ENCODE data around the gene STXBP5.
A peak's percentile ranks its signal among the peaks of the same experiment; 100 is the strongest.

The STXBP5 gene

DNA sequence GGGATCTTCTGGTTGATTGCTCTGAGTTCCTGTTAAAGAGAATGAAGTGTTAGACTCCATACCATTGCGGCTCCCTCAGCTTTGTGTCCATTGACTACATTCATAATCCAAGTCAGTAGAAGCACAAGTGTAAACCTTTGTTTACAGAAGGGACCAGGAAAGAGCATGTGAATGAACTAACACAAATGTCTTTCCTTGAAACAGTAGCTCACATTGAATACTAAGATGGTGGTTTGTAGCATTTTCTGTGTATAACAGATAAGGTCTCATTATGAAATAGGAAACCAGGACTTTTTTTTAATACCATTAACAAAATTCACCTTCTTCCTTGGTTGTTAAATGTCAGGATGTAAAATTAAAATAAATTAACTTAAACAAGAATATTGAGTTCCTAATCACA lies 8.4 kb downstream of the STXBP5 start:
- no peak for DNase-seq

DNA sequence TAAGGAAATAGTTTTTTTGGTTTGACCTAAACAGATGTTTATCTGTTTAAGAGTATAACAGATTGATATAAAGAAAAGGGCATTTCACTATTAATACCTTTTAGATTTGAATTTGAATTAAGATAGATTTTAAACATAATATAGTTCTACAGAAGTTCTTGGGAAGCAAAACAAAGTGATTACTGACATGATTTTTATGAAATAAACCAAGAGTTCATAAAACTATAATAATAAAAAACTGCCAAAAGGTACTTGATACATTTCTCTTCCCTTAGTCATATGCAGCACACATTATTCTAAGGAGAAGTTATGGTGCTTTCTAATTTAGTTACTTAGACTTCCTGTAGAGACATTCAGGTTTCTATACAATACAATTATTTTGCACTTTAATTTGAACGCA lies 9.6 kb downstream of the STXBP5 start:
- DNase-seq, result no peak

DNA sequence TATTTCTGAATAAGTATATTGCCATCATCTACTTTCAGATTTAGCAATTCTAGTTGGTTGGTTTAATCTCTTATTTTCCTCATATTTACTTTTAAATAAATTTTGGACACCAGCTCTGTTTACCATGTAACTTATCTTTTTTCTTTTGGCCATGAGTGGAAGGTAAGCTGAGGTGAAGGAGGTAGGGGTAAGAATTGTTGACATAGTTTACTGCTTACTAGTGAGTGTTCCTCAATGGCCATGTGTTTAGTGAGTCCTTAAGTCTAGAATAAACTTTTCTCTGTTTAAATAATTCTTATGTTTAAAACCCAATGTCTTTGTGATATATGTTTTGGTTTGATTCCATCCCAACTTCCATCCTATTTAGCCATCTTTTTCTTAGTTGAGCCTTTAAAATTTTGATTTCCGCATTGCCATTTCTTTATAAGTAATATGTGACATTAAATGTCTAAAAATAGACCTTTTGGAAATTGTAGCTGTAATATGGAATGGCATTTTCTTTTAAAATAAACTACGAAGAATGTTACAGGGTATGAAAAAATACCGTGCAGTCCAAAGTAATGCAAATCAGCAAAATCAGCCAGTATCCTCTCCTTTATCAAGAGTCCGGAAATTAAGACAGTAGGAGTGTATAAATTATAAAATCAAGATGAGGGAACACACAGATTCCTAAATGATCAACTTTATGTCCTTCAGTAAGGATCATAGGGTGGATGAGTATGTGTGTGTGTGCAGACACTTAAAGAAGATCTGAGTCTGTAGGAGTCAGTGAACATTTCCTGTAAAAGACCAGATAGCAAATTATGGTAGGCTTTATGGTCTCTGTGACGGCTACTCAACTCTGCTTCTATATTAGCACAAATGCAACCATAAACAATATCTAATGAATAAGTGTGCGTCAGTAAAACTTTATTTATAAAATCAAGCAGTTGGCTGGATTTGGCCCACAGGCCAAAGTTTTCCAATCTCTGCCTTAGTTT lies 10.3 kb downstream of the STXBP5 start:
- DNase-seq, result no peak

DNA sequence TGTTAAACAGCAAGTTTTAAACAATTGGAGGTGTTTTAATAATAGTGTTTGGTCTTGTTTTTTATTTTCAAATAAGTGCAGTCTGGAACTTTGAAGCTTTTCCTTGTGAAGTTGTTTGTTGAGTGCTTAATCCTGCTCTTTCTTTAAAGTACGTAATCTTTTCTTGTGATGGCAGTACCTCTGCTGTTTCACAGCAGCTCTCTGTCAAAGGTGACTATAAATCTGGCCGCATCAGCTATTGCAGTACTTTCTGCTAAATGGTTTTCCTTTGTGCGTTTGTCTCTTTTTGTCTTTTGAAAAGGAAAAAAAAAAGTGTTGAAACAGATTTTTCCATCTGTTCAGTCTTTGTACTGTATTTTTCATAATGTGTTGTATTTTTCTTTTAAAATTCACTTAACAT lies 12.7 kb downstream of the STXBP5 start:
- no peak for DNase-seq

DNA sequence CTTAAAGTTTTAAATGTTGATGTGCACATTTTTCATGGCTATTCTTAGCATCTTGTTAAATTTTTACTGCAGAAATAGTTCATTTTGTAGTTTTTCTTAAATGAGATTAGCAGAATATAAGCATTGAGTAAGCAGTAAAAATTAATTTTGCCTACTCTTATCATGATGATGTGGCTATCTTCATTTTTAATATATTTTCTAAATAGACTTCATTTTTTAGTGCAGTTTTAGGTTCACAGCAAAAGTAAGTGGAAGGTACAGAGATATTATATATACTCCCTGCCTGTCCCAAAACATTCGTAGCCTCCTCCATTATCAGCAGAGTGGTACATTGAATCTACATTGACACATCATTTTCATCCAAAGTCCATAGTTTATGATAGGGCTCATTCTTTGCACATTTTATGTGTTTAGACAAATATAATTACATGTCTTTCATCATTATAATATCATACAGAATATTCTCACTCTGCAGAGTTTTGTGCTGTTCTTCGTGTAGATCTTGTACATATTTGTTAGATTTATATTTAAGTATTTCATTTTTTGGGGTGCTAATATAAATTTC lies 13.7 kb downstream of the STXBP5 start:
- no peak for DNase-seq

DNA sequence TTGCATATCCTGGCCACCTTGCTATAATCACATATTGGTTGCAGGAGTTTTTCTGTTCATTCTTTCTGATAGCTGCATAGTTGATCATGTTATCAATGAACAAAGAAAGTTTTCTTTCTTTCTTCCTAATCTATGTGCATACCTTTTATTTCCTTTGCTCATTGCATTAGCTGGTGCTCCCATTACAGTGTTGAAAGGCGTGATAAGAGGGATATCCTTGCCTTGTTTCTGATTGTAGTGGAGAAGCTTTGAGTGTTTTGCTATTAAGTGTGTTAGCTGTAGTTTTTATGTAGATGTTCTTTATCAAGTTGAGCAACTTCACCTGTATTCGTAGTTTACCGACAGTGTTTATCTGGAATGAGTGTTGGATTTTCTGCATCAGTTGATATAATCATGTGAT lies 14.6 kb downstream of the STXBP5 start:
- DNase-seq, result no peak

DNA sequence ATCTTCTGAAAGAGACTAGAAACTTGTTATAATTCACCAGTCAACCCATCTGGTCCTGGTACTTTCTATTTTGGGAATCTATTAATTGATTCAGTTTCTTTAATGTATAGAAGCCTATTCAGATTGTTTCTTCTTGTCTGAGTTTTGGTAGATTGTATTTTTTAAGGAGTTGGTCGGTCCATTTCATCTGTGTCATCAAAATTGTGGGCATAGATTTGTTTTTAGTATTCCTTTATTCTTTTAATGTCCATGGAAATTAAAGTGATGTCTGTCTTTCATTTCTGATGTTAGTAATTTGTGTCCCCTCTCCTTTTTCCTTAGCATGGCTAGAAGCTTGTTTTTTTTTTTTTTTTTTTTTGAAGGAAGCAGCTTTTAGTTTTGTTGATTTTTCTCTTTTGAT lies 15.2 kb downstream of the STXBP5 start:
- DNase-seq, result no peak

DNA sequence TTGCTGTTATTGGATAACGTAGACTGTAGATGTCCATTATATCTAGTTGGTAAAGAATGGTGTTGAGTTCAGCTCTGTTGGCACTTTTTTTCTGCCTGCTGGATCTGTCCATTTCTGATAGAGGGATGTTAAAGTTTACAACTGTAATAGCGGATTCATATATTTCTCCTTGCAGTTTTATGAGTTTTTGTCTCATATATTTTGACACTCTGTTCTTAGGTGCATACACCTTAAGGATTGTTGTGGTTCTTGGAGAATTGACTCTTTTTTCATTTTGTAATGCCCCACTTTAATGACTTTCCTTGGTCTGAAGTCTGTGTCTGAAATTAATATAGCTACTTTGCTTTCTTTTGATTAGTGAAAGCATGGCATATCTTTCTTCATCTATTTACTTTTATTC lies 16.1 kb downstream of the STXBP5 start:
- DNase-seq, result no peak

DNA sequence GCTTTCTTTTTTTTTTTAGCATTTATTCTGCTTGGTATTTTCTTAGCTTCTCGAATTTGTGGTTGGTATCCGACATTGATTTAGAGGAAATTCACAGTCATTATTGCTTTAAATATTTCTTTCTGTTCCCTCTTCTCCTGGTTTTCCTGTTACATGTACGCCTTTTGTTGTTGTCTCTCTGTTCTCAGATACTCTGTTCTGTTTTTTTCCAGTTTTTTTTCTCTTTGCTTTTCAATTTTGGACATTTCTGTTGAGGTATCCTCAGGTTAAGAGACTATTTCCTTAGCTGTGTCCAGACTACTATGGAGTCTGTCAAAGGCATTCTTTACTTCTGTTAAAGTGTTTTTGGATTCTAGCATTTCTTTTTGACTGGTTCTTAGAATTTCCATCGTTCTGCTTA lies 17.5 kb downstream of the STXBP5 start:
- DNase-seq, result no peak

DNA sequence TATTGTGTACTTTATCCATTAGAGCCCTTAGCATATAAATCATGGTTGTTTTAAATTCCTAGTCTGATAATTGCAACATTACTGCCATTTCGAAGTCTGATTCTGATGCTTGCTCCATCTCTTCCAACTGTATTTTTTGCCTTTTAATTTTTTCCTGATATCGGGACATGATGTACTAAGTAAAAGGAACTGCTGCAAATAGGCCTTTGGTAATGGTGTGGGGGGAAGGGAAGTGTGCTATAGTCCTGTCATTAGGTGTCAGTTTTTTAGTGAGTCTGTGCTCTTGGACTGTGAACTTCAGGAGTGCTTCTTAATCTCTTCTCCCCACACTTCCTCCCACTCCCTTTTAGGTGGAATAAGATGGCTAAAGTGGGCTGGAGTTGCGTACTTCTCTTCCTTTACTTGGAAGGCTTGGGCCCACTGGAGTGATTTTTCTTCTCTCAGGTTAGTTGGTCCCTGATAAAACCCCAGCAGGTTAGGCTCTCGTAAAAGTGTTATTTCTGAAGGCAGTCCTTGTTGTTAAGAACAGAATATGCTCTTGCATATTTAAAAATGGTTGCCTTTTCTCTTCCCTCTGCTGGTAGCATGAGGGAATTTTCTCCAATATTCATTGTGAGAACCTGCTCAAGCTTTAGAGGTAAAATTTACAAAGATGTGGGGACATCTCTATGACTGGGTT lies 18.1 kb downstream of the STXBP5 start:
- DNase-seq, result no peak

DNA sequence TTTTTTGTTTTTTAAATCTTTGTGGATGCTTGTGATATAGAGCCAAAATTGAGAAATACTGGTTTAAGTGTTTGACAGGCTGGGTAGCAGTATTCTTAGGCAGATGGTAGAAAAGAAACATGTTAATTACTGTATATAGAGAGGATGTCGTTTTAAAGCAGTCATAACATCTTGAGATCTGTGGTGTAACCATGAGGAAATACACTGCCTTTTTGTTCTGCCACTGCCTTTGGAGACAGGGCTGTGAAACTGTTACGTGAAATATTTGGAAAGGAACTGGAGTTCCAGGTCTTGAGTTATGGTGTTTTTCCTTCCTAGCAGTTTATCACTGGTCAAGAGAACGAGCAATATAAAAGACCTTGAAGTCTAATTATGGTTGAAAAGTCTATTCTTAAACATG lies 19.5 kb downstream of the STXBP5 start:
- DNase-seq, result no peak

DNA sequence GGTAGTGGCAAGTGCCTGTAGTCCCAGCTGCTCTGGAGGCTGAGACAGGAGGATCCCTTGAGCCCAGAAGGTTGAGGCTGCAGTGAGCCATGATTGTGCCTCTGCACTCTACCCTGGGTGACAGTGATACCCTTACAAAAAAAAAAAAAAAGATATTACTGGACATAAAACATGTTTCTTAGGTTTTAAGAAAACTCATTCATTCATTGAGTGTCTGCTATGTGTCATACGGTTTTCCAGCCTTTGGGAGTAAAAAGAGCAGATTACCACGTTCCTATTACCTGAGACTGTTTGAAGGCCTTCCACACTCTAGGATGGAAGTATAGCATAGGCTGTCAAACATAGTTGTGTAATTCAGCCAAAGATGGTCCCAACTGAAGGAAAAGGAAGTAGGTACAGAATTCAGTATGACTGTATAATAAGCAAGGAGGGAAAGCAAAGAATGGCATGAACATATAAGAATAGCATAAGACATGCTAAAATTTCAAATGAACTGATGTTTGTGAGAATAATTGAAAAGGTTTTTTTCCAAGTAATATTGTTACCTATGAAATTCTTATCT lies 22.0 kb downstream of the STXBP5 start:
- DNase-seq, result no peak

DNA sequence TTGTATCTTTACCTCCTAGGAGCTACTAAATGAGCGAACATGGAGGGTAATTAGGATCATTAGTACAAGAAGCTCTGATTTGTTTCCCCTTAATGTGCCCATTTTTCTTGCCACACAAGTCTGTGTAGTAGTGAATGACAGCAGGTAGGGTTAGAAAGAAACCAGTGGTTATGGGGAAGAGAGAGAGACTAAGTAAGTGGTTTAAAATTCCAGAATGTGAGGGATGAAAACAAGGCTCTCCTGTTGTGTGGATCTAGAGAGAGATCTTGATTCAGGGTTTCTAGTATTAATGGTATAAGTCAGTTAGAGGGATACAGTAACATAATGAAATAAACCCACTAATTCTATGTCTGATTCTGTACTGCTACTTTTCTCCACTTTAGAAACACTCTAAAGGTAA lies 22.7 kb downstream of the STXBP5 start:
- no peak for DNase-seq

DNA sequence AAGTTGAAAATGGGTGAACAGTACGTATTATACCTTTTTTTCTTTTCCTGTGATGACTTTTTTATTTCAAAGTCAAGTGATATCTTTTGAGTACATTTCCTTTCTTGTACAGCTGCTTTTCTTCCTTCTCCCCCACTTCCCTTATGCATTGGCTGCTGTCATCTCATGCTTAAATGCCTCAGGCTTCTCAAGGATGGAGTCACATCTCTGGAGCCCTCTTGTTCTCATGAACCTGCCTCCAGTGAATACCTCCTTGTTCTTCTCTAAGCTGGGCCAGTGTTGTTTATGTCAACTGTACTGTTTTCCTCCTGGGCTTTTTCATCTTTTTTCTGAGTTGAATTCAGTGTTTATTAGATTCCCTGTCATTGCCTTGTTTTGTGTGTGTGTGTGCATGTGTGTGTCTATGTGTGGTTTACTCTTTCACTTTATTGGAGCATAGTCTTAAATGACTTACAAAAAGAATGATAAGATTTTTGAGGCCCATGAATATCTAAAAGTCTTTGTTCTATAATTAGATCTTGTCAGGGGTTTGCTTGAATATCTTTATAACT lies 23.6 kb downstream of the STXBP5 start:
- DNase-seq, result no peak

DNA sequence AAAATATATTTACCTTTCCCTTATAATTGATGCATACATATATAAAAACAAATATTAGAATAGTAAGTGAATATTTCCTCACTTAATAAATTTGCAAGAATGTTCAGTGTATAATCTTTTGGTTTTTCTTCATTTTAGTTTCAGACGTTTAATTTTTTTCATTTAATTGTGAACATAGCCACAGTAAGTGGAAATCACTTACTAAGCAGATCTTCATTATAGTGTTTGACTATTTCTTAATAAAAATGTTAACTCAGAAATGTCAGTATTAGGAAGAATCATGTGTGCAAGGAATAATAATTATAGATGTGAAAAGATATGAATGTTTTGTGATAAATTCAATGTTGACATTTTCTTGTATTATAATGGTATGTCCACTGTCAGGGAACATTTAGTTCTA lies 27.4 kb downstream of the STXBP5 start:
- no peak for DNase-seq

DNA sequence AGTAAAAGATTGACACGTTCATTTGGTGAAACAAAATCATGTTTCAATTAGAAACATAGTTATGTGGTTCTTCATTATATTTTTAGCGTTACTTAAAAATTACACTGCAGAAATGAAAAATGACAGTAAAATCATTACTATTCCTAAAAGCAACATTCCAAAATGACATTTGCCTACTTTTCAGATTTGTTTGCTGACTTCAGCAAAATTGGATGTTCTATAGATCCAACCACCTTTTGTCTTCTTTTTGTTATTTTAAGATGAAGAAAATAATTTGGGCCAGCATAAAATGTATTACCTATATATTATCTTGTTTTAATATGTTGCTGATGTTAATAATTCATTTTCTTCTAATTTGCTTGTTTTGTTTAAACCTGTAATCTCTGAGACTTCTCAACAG lies 30.5 kb downstream of the STXBP5 start:
- DNase-seq, result no peak

DNA sequence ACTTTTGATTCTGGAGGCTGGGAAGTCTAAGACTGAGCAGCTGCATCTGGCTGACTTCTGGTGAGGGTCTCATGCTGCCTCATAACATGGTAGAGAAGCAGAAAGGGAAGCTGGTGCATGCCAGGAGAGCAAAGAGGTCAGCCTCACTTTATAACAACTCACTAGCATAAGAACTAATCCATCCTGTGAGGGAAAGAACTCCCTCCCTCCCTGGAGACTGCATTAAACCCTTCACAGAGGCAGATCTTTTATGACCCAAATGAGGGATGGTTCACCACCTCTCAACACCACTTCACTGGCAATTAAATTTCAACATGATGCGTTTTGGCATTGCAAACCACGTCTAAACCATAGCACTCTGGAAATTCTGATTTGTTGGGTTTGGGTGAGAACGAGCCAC lies 33.9 kb downstream of the STXBP5 start:
- peak; percentile 25 for DNase-seq

DNA sequence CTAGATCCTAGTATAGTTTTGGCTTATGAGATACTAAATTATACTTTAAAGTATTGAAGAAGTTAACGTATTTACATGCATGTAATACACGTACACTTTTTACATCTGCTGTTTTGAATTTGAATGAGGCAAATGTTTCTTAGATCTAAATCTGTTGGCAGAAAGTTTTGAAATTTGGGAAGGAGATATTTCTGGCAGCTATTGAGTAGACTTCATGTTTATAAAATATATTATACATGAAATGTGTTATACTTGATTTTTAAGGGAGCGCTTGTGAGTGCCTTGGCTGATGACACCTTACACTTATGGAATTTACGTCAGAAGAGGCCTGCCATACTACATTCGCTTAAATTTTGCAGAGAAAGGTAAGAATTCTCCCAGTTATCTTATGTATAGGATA lies 34.7 kb downstream of the STXBP5 start:
- no peak for DNase-seq

DNA sequence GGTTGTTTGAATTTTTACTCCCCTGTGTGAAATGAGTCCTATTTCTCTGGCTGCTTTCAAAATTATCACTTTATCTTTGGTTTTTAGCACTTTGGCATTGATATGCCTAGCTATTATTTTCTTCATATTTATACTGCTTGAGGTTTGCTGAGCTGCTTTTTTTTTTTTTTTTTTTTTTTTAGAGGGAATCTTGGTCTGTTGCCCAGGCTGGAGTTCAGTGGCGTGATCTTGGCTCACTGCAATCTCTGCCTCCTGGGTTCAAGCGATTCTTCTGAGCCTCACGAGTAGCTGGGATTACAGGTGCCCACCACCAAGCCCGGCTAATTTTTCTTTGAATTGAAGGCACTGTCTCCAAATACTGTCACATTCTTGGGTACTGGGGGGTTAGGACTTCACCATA lies 40.6 kb downstream of the STXBP5 start:
- no peak for DNase-seq

DNA sequence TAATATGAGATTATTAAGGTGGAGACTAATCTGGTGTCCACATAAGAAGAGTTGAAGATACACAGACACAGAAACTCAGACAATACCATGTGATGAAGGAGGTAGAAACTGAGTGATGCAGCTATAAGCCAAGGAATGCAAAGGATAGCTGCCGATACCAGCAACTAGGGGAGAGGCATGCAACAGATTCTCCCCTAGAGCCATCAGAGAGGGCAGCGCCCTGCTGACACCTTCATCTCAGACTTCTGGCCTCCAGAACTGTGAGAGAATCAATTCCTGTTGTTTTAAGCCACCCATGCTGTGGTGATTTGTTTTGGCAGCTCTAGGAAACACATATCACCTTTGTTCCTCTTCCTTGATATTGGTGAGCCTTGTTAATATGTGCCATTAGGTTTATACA lies 41.5 kb downstream of the STXBP5 start:
- DNase-seq, result no peak

DNA sequence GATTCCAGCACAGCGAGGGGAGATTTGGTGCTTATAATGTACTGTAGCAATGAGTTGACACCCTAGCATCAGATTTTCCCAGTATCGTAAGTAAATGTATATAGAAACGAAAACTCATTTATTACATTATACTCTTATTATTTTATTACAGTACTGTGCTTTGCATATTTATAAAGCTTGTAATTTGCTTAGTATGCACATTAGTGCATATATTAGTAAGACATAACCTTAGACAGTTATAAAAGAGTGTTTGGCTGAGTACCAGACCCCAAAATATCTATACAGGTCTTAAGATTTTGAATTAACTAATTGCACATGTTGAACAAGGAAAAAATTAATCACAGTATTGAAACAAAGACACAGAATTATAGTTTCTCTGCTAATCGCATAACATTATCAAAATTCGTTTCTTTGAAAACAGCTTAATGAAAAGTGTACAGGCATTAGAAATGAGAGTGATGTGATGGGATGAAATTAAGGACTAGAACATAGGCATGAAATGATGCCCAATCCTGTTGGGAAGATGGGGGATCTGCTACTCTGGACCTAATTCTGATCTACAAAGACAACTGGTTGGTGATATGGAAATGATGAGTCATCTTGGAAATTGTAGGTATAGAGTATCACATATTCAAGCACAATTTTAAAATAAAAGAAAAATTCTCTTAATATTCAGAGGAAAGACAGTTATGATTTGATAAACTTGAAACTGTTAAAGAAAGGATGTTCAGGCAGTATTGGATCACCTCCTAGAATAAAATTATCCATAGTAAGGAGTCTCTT lies 42.8 kb downstream of the STXBP5 start:
- DNase-seq, result no peak

DNA sequence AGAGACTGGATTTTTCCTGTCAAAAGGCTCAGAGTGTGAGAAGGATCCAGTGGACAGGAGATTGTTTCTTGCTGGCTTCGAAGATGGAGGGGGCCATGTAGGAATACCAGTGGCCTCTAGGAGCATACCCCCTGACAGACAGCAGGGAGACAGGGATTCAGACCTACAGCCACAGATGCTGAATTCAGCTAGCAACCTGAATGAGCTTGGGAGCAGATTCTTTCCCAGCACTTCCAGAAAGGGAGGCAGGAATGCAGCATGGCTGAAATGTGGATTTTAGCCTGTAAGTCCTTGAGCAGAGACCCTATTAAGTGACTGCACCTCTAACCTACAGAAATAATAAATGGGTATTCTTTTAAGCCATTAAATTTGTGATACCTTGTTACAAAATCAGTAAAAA lies 44.6 kb downstream of the STXBP5 start:
- DNase-seq, result no peak

DNA sequence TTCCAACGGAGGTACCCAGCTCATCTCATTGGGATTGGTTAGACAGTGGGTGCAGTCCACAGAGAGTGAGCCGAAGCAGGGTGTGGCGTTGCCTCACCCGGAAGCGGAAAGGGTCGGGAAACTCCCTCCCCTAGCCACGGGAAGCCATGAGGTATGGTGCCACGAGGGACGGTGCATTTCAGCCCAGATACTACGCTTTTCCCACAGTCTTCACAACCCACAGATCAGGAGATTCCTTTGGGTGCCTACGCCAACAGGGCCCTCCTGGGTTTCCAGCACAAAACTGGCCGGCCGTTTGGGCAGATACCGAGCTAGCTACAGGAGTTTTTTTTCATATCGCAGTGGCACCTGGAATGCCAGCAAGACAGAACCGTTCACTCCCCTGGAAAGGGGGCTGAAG lies 46.9 kb downstream of the STXBP5 start:
- no peak for DNase-seq

Measured in DMS79 (cell line).